ENCODE measurements around the gene CHRNA9. TPM values are rescaled to one million over a fixed set of nuclear protein-coding genes. Genes with fewer than 3 reads are reported as not detected.

Gene CHRNA9
- total and polyA plus RNA-seq, 4 experiments from 2014 or later = not detected

DNA sequence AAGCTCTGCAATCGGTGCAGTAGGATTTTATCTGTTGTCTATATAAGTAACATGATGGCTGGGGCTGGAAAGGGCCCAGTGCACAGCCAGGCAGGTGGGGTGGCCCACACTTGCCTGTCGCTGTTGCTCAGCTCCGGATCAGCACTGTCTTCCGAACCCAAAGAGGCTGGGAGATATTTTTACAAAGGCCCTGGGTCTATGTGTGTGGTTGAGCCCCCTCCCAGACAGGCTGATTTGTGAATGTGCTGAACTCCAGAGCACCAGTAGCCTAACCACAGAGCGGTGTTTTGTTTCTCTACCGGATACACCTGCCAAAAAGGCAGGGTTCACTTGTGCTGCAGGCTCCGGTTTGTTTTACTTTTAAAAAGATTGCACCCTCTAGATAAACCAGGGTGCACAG, 33.5 kb upstream of the CHRNA9 start:
- Histone ChIP-seq H3K27ac (ENCODE audit: low read depth, low read length) (peak overlapping the region; percentile 62), H3K27me3 (ENCODE audit: insufficient read depth, low read length) (no peaks in the 10 kb centered on the region), H3K4me1 (ENCODE audit: insufficient read depth, low read length) (peaks cover 94% of the 10 kb centered on the region), H3K36me3 (ENCODE audit: insufficient read depth, low read length) (no peaks in the 10 kb centered on the region), H3K9me3 (ENCODE audit: control insufficient read depth in 1 of 2, low read length in 2 of 2) (peaks cover 0 to 3% of the 10 kb centered on the region in 2 donors), H3K4me3 (ENCODE audit: low read length in 2 of 2) (peak overlapping the region in 1 of 2 donors; percentile 2)
- no peaks in the 10 kb centered on the region for H3K27me3 Mint-ChIP-seq
- H3K4me1 Mint-ChIP-seq = peaks cover 66 to 90% (median 79%) of the 10 kb centered on the region in 4 donors
- peak overlapping the region; percentile 23 to 92 (median 78) for H3K4me3 Mint-ChIP-seq
- DNase-seq = peak; percentile 82 to 90 (median 89)
- POLR2A ChIA-PET (ENCODE audit: partially characterized antibody) = interaction anchor here (0.8 to 5.1 kb wide), 24 partner anchors 8 to 843 kb away, joined by 3 to 57 read pairs (median 8); partner anchors contain the start of genes N4BP2, RHOH and UBE2K
- peaks cover 0 to 13% (median 5%) of the 10 kb centered on the region in 8 donors for H3K9me3 Mint-ChIP-seq
- peaks cover 3 to 10% of the 10 kb centered on the region in 2 donors for H3K36me3 Mint-ChIP-seq
- CTCF ChIA-PET (ENCODE audit: partially characterized antibody) = interaction anchor here (0.5 to 2.9 kb wide), 6 partner anchors 8 to 151 kb away, joined by 3 to 16 read pairs (median 14); no protein-coding TSS in a partner anchor
- intact Hi-C loops (cut with micrococcal nuclease) = loop anchor here (1.0 kb wide), 4 partner anchors 8 to 71 kb away; no protein-coding TSS in a partner anchor
- H3K27ac Mint-ChIP-seq = peak overlapping the region in 6 of 7 donors; percentile 96 to 99 (median 97)

DNA sequence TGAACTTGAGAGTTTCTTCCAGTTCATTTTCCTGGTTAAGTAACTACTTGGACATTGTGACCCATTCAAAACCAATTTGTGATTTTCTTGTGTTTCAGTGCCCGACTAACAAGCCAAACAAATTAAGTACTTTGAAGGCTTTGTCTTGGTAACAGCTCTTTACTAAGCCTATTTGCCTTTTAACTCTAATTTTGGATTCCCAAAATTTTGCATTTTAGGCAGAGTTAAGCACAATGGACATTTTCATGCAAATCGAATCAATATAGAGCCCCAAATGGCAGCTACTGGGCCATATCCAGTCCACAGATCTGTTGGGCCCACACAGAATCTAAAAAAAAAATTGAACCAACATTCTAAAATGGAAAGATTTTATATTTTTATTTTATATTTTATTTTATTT, 31.4 kb upstream of the CHRNA9 start:
- ChIA-PET CTCF (ENCODE audit: partially characterized antibody) (interaction anchor here (0.7 to 11.0 kb wide), 7 partner anchors 13 to 153 kb away, joined by 3 to 271 read pairs (median 12); no protein-coding TSS in a partner anchor), POLR2A (ENCODE audit: partially characterized antibody) (interaction anchor here (0.6 to 2.7 kb wide), 11 partner anchors 13 to 107 kb away, joined by 3 to 16 read pairs (median 3); partner anchors contain the start of gene RHOH)
- Mint-ChIP-seq H3K27me3 (no peaks in the 10 kb centered on the region), H3K4me3 (peak overlapping the region in 3 of 8 donors; percentile 6 to 24 (median 21)), H3K36me3 (peaks cover 3 to 10% of the 10 kb centered on the region in 2 donors), H3K27ac (peak overlapping the region in 6 of 7 donors; percentile 14 to 84 (median 58)), H3K4me1 (peaks cover 76 to 92% (median 83%) of the 10 kb centered on the region in 4 donors), H3K9me3 (peaks cover 0 to 10% (median 2%) of the 10 kb centered on the region in 8 donors)
- intact Hi-C loops (cut with micrococcal nuclease) = no loop called here
- Histone ChIP-seq H3K27me3 (ENCODE audit: insufficient read depth, low read length) (no peaks in the 10 kb centered on the region), H3K27ac (ENCODE audit: low read depth, low read length) (no peak overlapping the region), H3K36me3 (ENCODE audit: insufficient read depth, low read length) (no peaks in the 10 kb centered on the region), H3K9me3 (ENCODE audit: control insufficient read depth in 1 of 2, low read length in 2 of 2) (peaks cover 0 to 3% of the 10 kb centered on the region in 2 donors), H3K4me1 (ENCODE audit: insufficient read depth, low read length) (peaks cover 96% of the 10 kb centered on the region), H3K4me3 (ENCODE audit: low read length in 2 of 2) (peak overlapping the region in 1 of 2 donors; percentile 12)
- no peak for DNase-seq

DNA sequence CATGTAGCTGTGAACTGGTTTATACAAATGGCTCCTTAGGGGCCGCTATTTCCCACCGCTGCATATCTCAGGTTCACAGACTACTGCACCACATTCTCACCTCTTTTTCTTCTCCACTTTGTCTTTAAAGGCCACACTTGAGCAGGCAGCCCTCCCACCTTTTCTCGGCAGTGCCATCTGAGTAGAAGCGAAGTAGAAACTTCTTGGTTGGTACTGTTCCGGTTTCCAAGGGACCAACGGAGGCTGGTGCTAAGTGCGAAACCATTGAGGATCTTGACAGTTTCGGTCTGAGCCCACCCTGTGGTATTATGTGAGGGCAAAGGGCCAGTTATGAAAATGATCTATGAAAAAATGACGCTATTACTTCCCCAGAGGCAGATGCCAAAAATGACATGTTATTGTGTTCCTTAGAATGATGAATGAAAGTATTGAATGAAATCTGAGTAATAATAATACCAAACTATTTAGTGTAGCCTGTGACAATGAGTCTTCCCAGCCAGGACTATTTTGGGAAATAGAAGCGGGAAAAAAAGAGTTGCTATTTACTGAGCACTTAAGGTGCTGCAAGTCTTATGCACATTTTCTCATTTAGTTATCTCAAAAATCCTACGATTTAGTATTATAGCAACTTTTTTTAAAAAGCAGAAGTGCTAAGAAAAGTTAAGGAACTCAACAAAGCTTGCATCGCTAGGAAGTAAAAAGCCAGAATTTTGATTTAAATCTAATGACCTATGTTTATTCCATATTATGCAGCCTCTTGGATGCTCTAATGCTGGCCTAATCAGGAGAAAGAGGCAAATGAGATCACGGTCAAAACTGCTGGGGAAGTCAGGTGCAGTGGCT, 29.6 kb upstream of the CHRNA9 start:
- Histone ChIP-seq H3K36me3 (ENCODE audit: insufficient read depth, low read length) (no peaks in the 10 kb centered on the region), H3K4me1 (ENCODE audit: insufficient read depth, low read length) (peaks cover 95% of the 10 kb centered on the region), H3K4me3 (ENCODE audit: low read length in 2 of 2) (peak overlapping the region in 1 of 2 donors; percentile 12), H3K27me3 (ENCODE audit: insufficient read depth, low read length) (no peaks in the 10 kb centered on the region), H3K27ac (ENCODE audit: low read depth, low read length) (peak overlapping the region; percentile 74), H3K9me3 (ENCODE audit: control insufficient read depth in 1 of 2, low read length in 2 of 2) (peaks cover 0 to 3% of the 10 kb centered on the region in 2 donors)
- peaks cover 0 to 10% (median 2%) of the 10 kb centered on the region in 8 donors for H3K9me3 Mint-ChIP-seq
- intact Hi-C loops (cut with micrococcal nuclease) = loop anchor here (5.0 kb wide), 4 partner anchors 38 to 608 kb away; partner anchors contain the start of genes N4BP2, PDS5A and UBE2K
- H3K27me3 Mint-ChIP-seq = no peaks in the 10 kb centered on the region
- peak overlapping the region; percentile 88 to 99 (median 98) for H3K27ac Mint-ChIP-seq
- peaks cover 3 to 10% of the 10 kb centered on the region in 2 donors for H3K36me3 Mint-ChIP-seq
- DNase-seq = peak in 2 of 5 donors; percentile 37 to 60
- CTCF ChIA-PET (ENCODE audit: partially characterized antibody) = interaction anchor here (2.4 to 11.0 kb wide), 7 partner anchors 11 to 155 kb away, joined by 12 to 271 read pairs (median 63); partner anchors contain the start of gene RHOH
- peaks cover 70 to 94% (median 81%) of the 10 kb centered on the region in 4 donors for H3K4me1 Mint-ChIP-seq
- POLR2A ChIA-PET (ENCODE audit: partially characterized antibody) = interaction anchor here (1.0 to 7.6 kb wide), 14 partner anchors 11 to 249 kb away, joined by 3 to 179 read pairs (median 8); partner anchors contain the start of genes N4BP2 and RHOH
- peak overlapping the region; percentile 52 to 85 (median 72) for H3K4me3 Mint-ChIP-seq

DNA sequence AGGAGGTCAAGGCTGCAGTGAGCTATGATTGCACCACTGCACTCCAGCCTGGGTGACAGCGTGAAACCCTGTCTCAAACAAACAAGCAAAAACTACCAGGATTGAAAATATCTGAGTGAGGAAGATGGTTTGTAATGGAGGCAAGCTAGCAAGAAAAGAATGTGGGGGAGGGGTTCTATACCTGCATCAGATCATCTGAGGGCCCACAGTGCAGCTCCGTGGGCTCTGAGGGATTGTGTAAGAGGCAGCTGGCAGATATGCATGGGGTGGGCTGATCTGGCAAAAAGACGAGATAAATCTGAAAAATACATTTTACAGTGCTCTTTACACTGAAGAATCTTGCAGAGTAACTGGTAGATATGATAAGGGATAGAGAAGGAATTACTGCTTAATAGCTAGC, 28.9 kb upstream of the CHRNA9 start:
- Histone ChIP-seq H3K27me3 (ENCODE audit: insufficient read depth, low read length) (no peaks in the 10 kb centered on the region), H3K4me3 (ENCODE audit: low read length in 2 of 2) (peak overlapping the region in 1 of 2 donors; percentile 12), H3K9me3 (ENCODE audit: control insufficient read depth in 1 of 2, low read length in 2 of 2) (peaks cover 0 to 3% of the 10 kb centered on the region in 2 donors), H3K36me3 (ENCODE audit: insufficient read depth, low read length) (no peaks in the 10 kb centered on the region), H3K27ac (ENCODE audit: low read depth, low read length) (peak overlapping the region; percentile 74), H3K4me1 (ENCODE audit: insufficient read depth, low read length) (peaks cover 90% of the 10 kb centered on the region)
- DNase-seq = no peak
- H3K9me3 Mint-ChIP-seq = peaks cover 0 to 10% (median 2%) of the 10 kb centered on the region in 8 donors
- peaks cover 67 to 94% (median 77%) of the 10 kb centered on the region in 4 donors for H3K4me1 Mint-ChIP-seq
- peak overlapping the region; percentile 85 to 99 (median 98) for H3K27ac Mint-ChIP-seq
- ChIA-PET CTCF (ENCODE audit: partially characterized antibody) (interaction anchor here (1.3 to 11.0 kb wide), 10 partner anchors 13 to 249 kb away, joined by 3 to 271 read pairs (median 52); partner anchors contain the start of genes N4BP2 and RHOH), POLR2A (ENCODE audit: partially characterized antibody) (interaction anchor here (0.8 to 7.6 kb wide), 9 partner anchors 9 to 249 kb away, joined by 3 to 179 read pairs (median 52); partner anchors contain the start of genes N4BP2 and RHOH)
- no peaks in the 10 kb centered on the region for H3K27me3 Mint-ChIP-seq
- H3K4me3 Mint-ChIP-seq = peak overlapping the region in 6 of 8 donors; percentile 11 to 84 (median 60)
- H3K36me3 Mint-ChIP-seq = peaks cover 3 to 10% of the 10 kb centered on the region in 2 donors
- intact Hi-C loops (cut with micrococcal nuclease) = loop anchor here (5.0 kb wide), 4 partner anchors 39 to 609 kb away; partner anchors contain the start of genes N4BP2, PDS5A and UBE2K

DNA sequence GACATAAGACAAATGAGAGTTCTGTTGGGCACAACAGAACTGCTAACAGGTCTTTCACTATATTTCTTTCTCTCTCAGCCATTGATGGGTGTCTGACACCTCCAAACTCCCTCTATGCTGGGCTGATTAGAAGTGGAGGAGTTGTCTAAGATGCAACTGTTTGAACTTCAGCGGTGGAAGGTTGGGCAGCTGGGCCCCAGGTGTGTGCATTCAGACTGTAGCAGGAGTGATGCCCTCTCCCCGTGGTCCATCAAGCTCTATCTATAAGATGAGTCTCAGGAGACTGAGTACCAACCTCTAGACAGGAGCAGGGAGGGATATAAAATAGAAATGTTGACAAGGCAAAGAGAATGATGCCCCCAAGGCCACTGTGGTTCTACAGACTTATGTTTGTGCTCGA, 28.2 kb upstream of the CHRNA9 start:
- no peaks in the 10 kb centered on the region for H3K36me3 ChIP-seq (ENCODE audit: insufficient read depth, low read length)
- no peaks in the 10 kb centered on the region for H3K27me3 Mint-ChIP-seq
- DNase-seq = peak in 1 of 5 donors; percentile 52
- H3K4me3 Mint-ChIP-seq = peak overlapping the region; percentile 0 to 87 (median 76)
- H3K4me3 ChIP-seq (ENCODE audit: low read length in 2 of 2) = peak overlapping the region in 1 of 2 donors; percentile 11
- peak overlapping the region; percentile 93 to 99 (median 98) for H3K27ac Mint-ChIP-seq
- POLR2A ChIA-PET (ENCODE audit: partially characterized antibody) = interaction anchor here (0.8 to 7.6 kb wide), 24 partner anchors 8 to 250 kb away, joined by 3 to 179 read pairs (median 11); partner anchors contain the start of genes N4BP2 and RHOH
- H3K9me3 Mint-ChIP-seq = peaks cover 0 to 10% (median 2%) of the 10 kb centered on the region in 8 donors
- H3K9me3 ChIP-seq (ENCODE audit: control insufficient read depth in 1 of 2, low read length in 2 of 2) = peaks cover 0 to 3% of the 10 kb centered on the region in 2 donors
- intact Hi-C loops (cut with micrococcal nuclease) = loop anchor here (5.0 kb wide), 4 partner anchors 40 to 610 kb away; partner anchors contain the start of genes N4BP2, PDS5A and UBE2K
- CTCF ChIA-PET (ENCODE audit: partially characterized antibody) = interaction anchor here (1.2 to 11.0 kb wide), 12 partner anchors 12 to 249 kb away, joined by 3 to 271 read pairs (median 39); partner anchors contain the start of genes N4BP2 and RHOH
- peak overlapping the region; percentile 74 for H3K27ac ChIP-seq (ENCODE audit: low read depth, low read length)
- H3K27me3 ChIP-seq (ENCODE audit: insufficient read depth, low read length) = no peaks in the 10 kb centered on the region
- peaks cover 62 to 91% (median 73%) of the 10 kb centered on the region in 4 donors for H3K4me1 Mint-ChIP-seq
- peaks cover 3 to 10% of the 10 kb centered on the region in 2 donors for H3K36me3 Mint-ChIP-seq
- H3K4me1 ChIP-seq (ENCODE audit: insufficient read depth, low read length) = peaks cover 89% of the 10 kb centered on the region
